ENCODE results near the gene ERC1.

Gene ERC1

DNA sequence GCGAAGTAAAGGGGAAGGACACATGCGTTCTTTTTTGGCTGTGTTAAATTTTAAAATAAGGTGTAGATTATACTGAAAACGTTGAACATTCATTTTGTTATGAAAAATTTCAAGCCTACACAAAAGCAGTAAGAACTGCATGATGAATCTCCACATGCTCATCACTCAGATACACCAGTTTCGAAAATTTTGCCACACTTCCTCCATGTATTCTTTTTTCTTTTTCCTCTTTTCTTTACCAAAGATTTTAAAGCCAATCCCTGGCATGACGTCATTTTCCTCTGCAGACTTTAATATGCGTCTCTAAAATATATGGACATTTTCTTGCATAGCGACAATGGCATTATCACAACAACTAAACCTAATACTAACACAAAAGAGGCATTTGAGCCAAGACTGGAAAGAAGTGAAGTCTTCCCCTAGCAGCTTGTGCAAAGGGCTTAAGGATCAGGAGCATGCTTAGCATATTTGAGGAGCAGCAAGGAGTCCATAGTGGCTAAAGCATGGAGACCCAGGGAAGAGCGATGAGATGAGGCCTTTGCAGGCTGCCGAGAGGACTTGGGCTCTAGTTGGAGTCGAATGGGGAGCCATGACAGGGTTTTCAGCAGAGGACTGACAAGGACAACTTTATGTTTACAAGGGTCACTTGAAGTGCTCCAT lies 111.9 kb downstream of the ERC1 start:
- TF ChIP-seq CTCF (IDR thresholded peaks at IDR 0.05; ENCODE audit: borderline replicate concordance, insufficient read depth, low read depth, low read length) = no peak
- no peak overlapping the region for H3K4me3 ChIP-seq (ENCODE audit: low read depth, low read length)

GRCh38 chr12:1103632-1104031 lies 112.6 kb downstream of the ERC1 start:
- no peak for TF ChIP-seq CTCF (IDR thresholded peaks at IDR 0.05; ENCODE audit: borderline replicate concordance, insufficient read depth, low read depth, low read length)
- no peak overlapping the region for H3K4me3 ChIP-seq (ENCODE audit: low read depth, low read length)

DNA sequence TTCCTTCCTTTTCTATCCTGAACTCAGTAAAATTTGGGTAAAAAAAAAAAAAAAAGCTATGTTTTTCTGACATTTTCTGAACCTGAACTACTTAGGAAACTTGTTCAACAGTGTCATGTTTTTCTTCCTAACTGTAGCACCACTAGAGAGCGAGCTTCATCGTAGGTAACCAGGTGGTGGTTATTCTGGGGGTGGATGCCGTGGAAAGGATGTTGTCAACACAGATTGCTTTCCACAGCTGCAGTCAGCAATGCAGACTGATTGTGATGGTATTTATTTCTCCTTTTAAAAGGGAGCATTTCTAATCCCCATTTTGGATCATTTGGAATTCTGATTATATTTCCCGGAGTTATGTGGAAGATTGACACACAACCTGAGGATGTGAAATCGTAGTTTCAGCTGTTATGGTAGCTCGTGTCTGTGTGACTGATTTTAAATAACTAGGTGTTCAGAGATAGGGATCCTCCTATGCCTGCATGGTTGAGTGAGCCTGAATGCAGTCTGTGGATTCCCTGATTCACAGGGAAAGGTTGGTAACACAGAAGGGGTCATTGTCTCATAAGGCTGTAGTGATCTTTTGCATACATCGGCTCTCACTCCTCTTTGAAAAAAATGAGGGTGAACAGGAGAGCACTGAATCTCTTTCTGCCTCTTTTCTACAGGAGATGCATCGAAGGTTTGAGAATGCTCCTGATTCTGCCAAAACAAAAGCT lies 113.2 kb downstream of the ERC1 start:
- no peak overlapping the region for H3K4me3 ChIP-seq (ENCODE audit: low read depth, low read length)
- TF ChIP-seq CTCF (IDR thresholded peaks at IDR 0.05; ENCODE audit: borderline replicate concordance, insufficient read depth, low read depth, low read length) = no peak

DNA sequence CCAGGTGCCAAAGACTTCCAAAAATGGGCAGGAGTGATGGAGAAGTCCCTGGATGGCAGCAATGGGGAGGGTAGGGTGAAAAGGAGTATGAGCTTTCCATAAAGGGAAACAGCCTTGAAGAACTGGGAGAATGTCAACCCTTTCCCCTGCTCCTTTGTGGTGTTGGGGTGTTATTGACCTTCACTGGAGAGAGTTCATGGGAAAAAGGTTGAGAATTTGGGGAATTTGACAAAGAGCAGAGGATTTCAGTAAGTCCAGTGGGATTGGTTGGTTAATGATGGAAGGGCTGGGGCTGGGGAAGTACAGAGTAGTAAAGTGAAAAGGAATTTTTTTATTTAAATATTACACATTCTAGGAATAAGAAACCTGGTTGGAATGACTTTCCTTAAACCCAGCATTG lies 116.6 kb downstream of the ERC1 start:
- TF ChIP-seq CTCF (IDR thresholded peaks at IDR 0.05; ENCODE audit: borderline replicate concordance, insufficient read depth, low read depth, low read length) = no peak
- no peak overlapping the region for H3K4me3 ChIP-seq (ENCODE audit: low read depth, low read length)

DNA sequence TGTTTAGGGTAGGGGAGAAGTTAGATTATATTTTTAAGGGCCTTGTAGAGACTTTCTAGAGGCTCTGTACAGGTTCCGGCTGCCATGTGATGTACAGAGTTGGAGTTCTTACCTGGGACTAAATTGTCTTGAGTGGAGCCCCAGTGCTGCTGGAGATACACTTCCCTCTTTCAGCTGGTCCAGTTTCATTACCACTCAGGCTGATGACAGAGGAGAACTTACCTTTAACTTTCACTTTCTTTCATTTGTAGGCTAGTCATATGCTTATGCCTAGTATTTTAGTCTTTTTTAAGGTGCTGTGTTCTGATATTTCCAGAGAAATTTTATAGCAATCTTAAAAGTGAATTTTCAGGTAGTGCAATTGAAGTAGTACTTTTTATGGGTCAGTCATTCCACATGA lies 117.3 kb downstream of the ERC1 start:
- no peak overlapping the region for H3K4me3 ChIP-seq (ENCODE audit: low read depth, low read length)
- TF ChIP-seq CTCF (IDR thresholded peaks at IDR 0.05; ENCODE audit: borderline replicate concordance, insufficient read depth, low read depth, low read length) = no peak

DNA sequence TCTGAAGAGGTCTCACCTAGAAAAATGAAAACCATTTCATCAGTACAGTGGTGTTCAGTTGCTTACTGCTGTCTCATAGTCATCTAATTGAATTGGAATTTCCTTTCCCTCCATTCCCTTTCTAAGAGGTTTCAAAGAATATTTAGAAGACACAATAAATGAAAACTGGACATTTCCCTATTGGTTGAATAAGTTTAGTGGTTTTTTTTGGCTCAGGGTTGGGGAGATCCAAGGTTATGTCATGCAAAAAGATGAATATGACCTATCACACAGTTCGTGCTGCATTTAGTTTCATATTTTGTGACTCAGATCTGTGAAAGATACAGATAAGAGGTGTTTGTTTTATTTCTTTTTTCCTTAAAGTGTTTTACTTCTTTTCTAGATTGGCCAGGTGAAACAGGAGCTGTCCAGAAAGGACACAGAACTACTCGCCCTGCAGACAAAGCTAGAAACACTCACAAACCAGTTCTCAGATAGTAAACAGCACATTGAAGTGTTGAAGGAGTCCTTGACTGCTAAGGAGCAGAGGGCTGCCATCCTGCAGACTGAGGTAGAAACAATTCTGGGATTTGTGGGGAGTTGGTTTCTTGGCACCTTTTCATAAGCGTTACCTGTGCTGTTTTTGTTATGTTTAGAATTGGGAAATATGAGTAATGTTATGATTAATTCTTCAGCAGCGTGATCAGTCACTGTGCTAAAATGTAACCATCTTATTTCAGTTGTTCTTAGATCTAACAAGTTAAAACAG lies 124.6 kb downstream of the ERC1 start:
- H3K4me3 ChIP-seq (ENCODE audit: low read depth, low read length) = no peak overlapping the region
- TF ChIP-seq CTCF (IDR thresholded peaks at IDR 0.05; ENCODE audit: borderline replicate concordance, insufficient read depth, low read depth, low read length) = no peak

Measured in GM12875 (cell line).